Heart left ventricle (tissue), 13 donors: Measurements from ENCODE around the gene KRT72.

Experiments used
- CTCF ChIP-seq, 12 donors: fragments of 200-600 bp; sonication (generic) in 4 of 12; IDR thresholded peaks; one replicate each; pipeline versions ENCODE4 v1.5.0 to v1.8.0; 2018 to 2022; ENCODE audit warnings: antibody characterized with exemption in 12 of 12, mild to moderate bottlenecking in 5 of 12
- POLR2A ChIP-seq, 2 donors: fragments of 450-650 bp; IDR thresholded peaks; one replicate each; pipeline ENCODE4 v1.6.1; 2017; ENCODE audit warnings: antibody characterized with exemption in 2 of 2, mild to moderate bottlenecking in 2 of 2, moderate library complexity in 2 of 2
- donor health status: ischemic (EF 13 %, LVEDD 7.1; RV severe dilation, severe dysfunction).
- donor health status: DM: no; HTN: yes; CAD: no.
- donor health status: DM: no; HTN: no; CAD: no.
- donor health status: ischemic (EF 25% LVEDD 6.9; RV normal size, moderate dysfunction).
- donor health status: ischemic (EF 25% LVEDD 5.7; RV mildly dilated, moderate dysfunction).
- donor health status: ischemic (EF 35%, LVEDD 5.7; RV mildly dilated, moderate dysfunction).
- donor health status: nonischemic (EF 11% LVEDD 7.7; RV severe dilation, severe dysfunction).
- donor health status: DM: yes; HTN: yes; CAD: no.
- donor health status: PGD.
- donor health status: ischemic (EF 29% LVEDD 5.4; RV normal size, mild dysfunction).
- donor health status: nonischemic (EF 23%, LVEDD 6.1; RV moderate dilation, normal function).

GRCh38 chr12:52575256-52575655 lies 26.0 kb downstream of the KRT72 start:
- TF ChIP-seq CTCF (IDR thresholded peaks at IDR 0.05) (no peak), POLR2A (IDR thresholded peaks at IDR 0.05) (no peak)
